HEK293T (cell line): ENCODE measurements around the gene HUS1B.

Experiments
- ARNT ChIP-seq: fragments of 450-650 bp; IDR thresholded peaks from 2 replicates; pipeline ENCODE4 v1.6.1; 2017; ENCODE audit warnings: mild to moderate bottlenecking
- BHLHE40 ChIP-seq: fragments of 450-650 bp; IDR thresholded peaks from 2 replicates; pipeline ENCODE4 v1.6.1; 2016; ENCODE audit warnings: mild to moderate bottlenecking, moderate library complexity, borderline replicate concordance
- ELF4 ChIP-seq: fragments of 450-650 bp; IDR thresholded peaks from 2 replicates; pipeline ENCODE4 v1.6.1; 2017; ENCODE audit warnings: antibody characterized with exemption
- FOXA1 ChIP-seq: fragments of 450-650 bp; IDR thresholded peaks from 2 replicates; pipeline ENCODE4 v1.6.1; 2016; ENCODE audit warnings: mild to moderate bottlenecking
- FOXK2 ChIP-seq: fragments of 450-650 bp; IDR thresholded peaks from 2 replicates; pipeline ENCODE4 v1.6.1; 2016; ENCODE audit warnings: mild to moderate bottlenecking
- FOXM1 ChIP-seq: fragments of 450-650 bp; IDR thresholded peaks from 2 replicates; pipeline ENCODE4 v1.6.1; 2017; ENCODE audit warnings: mild to moderate bottlenecking, borderline replicate concordance
- HDGF ChIP-seq: fragments of 450-650 bp; IDR thresholded peaks from 2 replicates; pipeline ENCODE4 v1.6.1; 2017; ENCODE audit warnings: antibody characterized with exemption, borderline replicate concordance
- L3MBTL2 ChIP-seq: fragments of 450-650 bp; conservative IDR thresholded peaks from 2 replicates; pipeline ENCODE4 v1.6.1; 2016; ENCODE audit warnings: mild to moderate bottlenecking
- LEF1 ChIP-seq: fragments of 450-650 bp; IDR thresholded peaks from 2 replicates; pipeline ENCODE4 v1.6.1; 2017; ENCODE audit warnings: mild to moderate bottlenecking, borderline replicate concordance
- NFRKB ChIP-seq: fragments of 450-650 bp; IDR thresholded peaks from 2 replicates; pipeline ENCODE4 v1.6.1; 2016; ENCODE audit warnings: mild to moderate bottlenecking, moderate library complexity
- SP1 ChIP-seq: fragments of 450-650 bp; IDR thresholded peaks from 2 replicates; pipeline ENCODE4 v1.6.1; 2017
- SUZ12 ChIP-seq: fragments of 450-650 bp; IDR thresholded peaks from 2 replicates; pipeline ENCODE4 v1.6.1; 2016; ENCODE audit warnings: mild to moderate bottlenecking
- TARDBP ChIP-seq: fragments of 450-650 bp; IDR thresholded peaks from 2 replicates; pipeline ENCODE4 v1.6.1; 2016
- ZNF384 ChIP-seq: fragments of 450-650 bp; IDR thresholded peaks from 2 replicates; pipeline ENCODE4 v1.6.1; 2016

DNA sequence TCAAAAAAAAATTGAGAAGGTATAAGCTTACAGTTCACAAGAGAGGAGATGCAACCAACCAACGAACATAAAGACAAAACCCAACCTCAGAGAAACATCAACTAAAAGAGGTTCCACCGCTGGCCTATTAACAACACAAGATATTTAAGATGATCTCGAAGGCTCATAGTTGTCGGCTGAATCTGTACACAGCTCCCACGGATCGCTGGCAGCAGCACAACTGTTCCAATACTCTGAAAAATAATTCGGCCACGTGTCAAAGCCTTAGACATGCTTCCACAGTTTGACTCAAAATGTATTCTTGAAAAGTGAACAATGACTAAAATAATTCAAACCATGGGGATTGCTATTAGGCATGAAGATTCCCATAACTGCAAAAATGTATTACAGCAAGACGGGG lies 22.4 kb upstream of the HUS1B start:
- no peak for TF ChIP-seq NFRKB
- no peak for TF ChIP-seq ARNT
- no peak for TF ChIP-seq ZNF384
- no peak for TF ChIP-seq LEF1
- TF ChIP-seq L3MBTL2: no peak
- TF ChIP-seq SUZ12: no peak
- no peak for TF ChIP-seq HDGF
- no peak for TF ChIP-seq TARDBP
- no peak for TF ChIP-seq SP1
- no peak for TF ChIP-seq FOXK2
- no peak for TF ChIP-seq FOXA1
- no peak for TF ChIP-seq BHLHE40
- no peak for TF ChIP-seq FOXM1
- TF ChIP-seq ELF4: no peak
